HG03565 (cell line): ENCODE measurements around the gene OR10H5.
"Not testable (repeated sequence)": the region's sequence is repeated elsewhere in the genome, so short reads cannot be mapped to it uniquely, and the experiment has no call there.

Source experiments
- ATAC-seq: cut with Tn5 transposase; IDR thresholded peaks from one replicate; pipeline ENCODE4 v1.9.1; 2021; ENCODE audit warnings: mild to moderate bottlenecking, moderate library complexity; ENCODE audit not compliant: unreplicated experiment

Gene OR10H5

GRCh38 chr19:15811476-15811875 is 24.0 kb downstream of the OR10H5 start:
- ATAC-seq = no peak

- no peak for ATAC-seq
Observed at GRCh38 chr19:15812060-15812722, 24.7 kb downstream of the OR10H5 start.

- ATAC-seq = no peak
Observed at GRCh38 chr19:15813916-15814315, 26.5 kb downstream of the OR10H5 start.

DNA sequence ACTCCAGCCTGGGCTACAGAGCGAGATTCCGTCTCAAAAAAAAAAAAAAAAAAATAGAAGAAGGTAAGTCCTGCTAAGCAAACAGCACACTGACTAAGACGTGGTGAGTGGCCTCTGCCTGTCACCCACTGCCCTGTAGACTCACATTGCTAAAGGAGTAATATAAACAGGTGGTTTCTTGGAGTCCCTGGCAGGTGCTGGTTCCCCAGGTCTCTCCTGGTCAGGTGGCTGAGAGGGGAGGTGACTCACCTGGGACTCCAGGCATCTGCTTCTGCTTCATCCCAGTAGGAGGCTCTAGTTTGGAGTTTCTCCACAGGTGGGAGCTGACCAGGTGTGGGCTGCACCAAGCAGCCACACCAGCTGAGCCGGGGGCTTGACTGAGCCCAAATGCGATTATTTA is 27.8 kb downstream of the OR10H5 start, which contains the start of gene OR10H1:
Gene OR10H1, minus strand, starts transcription at position 359 of the 400 bp plus-strand sequence. CDS start 7,627 bp downstream, outside the sequence.
- no peak for ATAC-seq

DNA sequence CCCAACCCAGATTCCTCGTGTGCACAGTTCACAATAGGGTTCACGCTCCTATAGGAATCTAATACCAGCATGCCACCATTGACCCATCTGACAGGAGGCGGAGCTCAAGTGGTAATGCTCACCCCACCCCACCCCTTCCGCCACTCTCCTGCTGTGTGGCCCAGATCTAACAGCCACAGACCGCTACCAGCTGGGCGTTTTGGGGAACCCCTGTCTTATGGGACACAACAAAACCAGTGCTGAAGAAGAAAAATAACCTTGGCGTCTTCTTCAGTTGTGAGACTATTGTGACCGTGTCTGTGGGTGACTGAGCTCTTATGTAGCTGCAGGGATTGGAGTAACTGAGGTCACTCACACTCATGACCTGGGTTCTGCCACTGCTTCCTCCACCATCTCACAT is 33.2 kb downstream of the OR10H5 start:
- no peak for ATAC-seq

- ATAC-seq = no peak
Observed at GRCh38 chr19:15825753-15826152, 38.3 kb downstream of the OR10H5 start.

- no peak for ATAC-seq
Observed at GRCh38 chr19:15828121-15828610, 40.7 kb downstream of the OR10H5 start.

GRCh38 chr19:15828611-15829305 is 41.3 kb downstream of the OR10H5 start:
- not testable (repeated sequence) for ATAC-seq

DNA sequence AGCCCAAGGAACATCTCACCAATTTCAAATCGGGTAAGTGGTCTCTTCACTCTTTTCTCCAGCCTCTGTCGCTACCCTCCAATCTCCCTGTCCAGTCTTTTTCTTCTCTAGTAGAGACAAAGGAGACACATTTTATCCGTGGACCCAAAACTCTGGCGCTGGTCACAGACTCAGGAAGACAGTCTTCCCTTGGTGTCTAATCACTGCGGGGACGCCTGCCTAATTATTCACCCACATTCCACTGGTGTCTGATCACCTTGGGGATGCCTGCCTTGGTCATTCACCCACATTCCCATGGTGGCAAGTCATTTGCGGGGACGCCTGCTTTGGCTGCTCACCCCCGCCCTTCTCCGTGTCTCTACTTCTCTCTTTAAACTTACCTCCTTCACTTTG is 41.8 kb downstream of the OR10H5 start:
- ATAC-seq = no peak

DNA sequence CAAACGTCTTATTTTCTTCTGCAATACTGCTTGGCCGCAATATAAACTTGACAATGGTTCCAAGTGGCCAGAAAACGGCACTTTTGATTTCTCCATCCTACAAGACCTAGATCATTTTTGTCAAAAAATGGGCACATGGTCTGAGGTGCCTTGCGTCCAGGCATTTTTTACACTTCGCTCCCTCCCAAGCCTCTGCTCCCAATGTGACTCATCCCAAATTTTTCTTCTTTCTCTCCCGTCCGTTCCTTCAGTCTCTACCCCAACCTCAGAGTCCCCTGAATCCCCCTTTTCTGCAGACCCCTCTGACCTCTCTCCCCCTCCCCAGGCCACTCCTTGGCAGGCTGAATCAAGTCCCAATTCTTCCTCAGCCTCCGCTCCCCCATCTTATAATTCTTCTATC is 42.3 kb downstream of the OR10H5 start:
- ATAC-seq = no peak

DNA sequence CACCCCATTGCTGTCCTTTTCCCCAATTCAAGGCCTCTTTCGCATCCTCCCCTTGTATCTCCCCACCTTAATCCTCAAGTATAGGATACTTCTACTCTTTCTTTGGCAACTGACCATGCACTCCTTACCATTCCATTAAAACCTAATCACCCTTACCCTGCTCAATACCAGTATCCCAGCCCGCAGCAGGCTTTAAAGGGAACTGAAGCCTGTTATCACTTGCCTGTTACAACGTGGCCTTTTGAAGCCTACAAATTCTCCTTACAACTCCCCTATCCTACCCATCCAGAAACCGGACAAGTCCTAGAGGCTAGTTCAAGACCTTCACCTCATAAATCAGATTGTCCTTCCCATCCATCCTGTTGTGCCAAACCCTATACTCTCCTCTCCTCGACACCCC is 44.2 kb downstream of the OR10H5 start:
- ATAC-seq = no peak

DNA sequence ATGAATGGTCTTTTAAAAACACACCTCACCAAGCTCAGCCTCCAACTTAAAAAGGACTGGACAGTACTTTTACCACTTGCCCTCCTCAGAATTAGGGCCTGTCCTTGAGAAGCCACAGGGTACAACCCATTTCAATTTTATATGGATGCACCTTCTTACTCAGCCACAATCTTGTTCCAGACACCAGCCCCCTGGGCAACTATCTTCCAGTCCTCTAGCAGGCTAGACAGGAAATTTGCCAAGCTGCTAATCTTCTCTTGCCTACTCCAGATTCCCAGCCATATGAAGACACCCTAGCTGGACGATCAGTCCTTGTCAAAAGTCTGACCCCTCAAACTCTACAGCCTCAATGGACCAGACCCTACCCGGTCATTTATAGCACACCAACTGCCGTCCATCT is 46.8 kb downstream of the OR10H5 start:
- not testable (repeated sequence) for ATAC-seq

GRCh38 chr19:15835565-15836329 is 48.3 kb downstream of the OR10H5 start:
- ATAC-seq = not testable (repeated sequence)

DNA sequence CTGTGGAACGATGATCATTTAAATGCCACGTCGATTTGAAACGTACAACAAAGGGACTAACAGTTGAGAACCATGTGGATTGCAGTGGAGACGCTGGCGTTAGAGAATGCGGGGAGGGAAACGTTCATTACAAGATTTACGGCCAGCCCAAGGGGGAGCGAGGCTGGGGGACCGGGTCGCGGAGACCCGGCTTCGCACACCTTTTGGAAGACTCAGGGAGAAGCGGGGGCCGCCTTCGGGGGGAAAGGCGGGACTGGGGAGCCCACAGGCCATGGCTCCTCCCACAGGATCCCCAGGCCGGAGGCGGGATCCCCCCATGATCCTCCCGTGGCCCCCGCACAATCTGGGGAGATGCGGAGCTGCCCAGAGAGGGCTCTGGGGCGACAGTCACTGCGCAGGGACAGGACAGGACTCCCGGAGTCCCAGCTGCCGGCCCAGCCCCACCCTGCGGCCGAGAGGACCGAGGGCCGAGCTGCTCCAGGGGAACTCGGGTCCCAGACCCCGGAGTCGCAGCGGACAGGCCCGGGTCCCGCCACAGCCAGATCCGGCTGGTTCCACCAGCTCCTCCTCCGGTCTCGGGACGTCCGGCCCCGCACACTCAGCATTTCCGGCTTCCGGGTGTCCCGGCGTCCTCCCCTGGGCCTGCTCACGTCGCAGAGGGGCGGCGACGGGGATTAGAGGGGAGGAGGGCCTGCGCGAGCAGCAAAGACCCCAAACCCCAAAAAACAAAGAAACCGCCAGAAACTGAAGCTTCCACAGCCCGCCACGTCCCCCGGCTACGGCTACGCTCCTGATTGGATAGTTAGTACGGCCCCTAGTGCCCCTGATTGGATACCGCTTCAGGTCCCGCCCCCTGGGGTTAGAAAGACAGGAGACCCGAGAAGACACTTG is 49.1 kb downstream of the OR10H5 start:
- peak; percentile 91 for ATAC-seq

GRCh38 chr19:15837221-15837731 is 49.8 kb downstream of the OR10H5 start:
- ATAC-seq = no peak

GRCh38 chr19:15838351-15838750 is 50.9 kb downstream of the OR10H5 start:
- no peak for ATAC-seq

- ATAC-seq = not testable (repeated sequence)
Observed at GRCh38 chr19:15839888-15840287, 52.4 kb downstream of the OR10H5 start.

DNA sequence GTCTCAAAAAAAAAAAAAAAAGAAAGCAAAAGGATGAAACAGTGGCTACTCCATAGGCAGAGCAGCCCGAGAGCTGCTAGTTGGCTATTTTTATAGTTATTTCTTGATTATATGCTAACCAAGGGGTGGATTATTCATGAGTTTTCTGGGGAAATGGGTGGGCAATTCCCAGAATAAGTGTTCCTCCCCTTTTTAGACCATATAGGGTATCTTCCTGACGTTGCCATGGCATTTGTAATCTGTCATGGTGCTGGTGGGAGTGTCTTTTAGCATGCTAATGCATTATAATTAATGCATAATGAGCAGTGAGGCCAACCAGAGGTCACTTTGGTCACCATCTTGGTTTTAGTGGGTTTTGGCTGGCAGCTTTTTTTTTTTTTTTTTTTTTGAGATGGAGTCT is 53.4 kb downstream of the OR10H5 start:
- no peak for ATAC-seq

DNA sequence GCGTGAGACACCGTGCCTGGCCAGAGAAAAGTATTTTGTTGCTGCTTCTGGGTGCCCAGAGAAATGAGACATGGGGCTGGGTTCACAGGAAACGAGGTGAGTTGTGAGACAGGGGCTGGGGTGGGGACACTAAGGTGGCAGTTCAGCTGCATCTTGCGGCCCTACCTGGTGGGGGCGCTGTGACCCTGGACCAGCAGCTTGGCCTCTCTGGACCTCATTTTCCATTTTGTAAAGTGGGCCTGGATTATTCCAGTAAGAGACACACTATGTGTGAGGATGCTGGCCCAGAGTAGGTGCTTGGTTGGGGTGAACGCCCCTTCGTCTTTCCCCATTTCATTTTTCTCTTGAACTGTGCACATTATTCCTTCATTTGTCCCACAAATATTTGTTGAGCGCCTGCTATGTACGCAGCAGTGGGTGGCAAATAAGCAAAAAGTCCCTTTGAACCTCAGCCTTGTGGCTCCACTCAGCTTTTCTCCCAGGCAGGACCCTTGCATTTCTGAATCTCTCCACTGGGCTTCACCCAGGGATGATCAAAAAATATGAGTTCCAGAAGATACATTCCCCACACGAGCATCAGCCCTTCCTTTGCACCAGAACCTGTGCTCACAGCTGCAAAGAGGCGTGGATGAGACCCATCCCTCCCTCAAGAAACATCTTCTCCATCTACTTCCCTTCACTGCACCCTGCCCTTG is 54.6 kb downstream of the OR10H5 start:
- ATAC-seq = no peak
